Keratinocyte (primary cell): Measurements from ENCODE around the gene KDM7A. TPM values are rescaled to one million over a fixed set of nuclear protein-coding genes. Genes with fewer than 3 reads are reported as not detected.

Source experiments
- DNase-seq: peaks from one replicate; pipeline ENCODE4 v3.0.0-alpha.2; 2011; ENCODE audit warnings: low read depth, missing footprints, low spot score
- FAIRE-seq: peaks from 2 replicates; lab custom pipeline; 2011; peaks lifted over from hg19 to GRCh38; lab: Jason Lieb, UNC
- H2AFZ ChIP-seq: 2 replicates; pipeline ENCODE4 v1.6.0; 2012; ENCODE audit warnings: low read length, control low read depth, inconsistent platforms; ENCODE audit not compliant: control insufficient read depth
- H3K27ac ChIP-seq: 2 replicates; pipeline ENCODE4 v1.5.1; 2011; ENCODE audit warnings: low read length; ENCODE audit not compliant: control insufficient read depth, insufficient read depth
- H3K27me3 ChIP-seq: 3 replicates; pipeline ENCODE4 v1.6.0; 2011; ENCODE audit warnings: low read length; ENCODE audit not compliant: control insufficient read depth, insufficient read depth; ENCODE audit errors: extremely low read depth
- H3K36me3 ChIP-seq, 2 experiments: 2 replicates in 1 of 2; 3 replicates in 1 of 2; pipeline ENCODE4 v1.5.1; 2011; ENCODE audit warnings: low read length in 2 of 2, mild to moderate bottlenecking in 1 of 2; ENCODE audit not compliant: control insufficient read depth in 2 of 2, insufficient read depth in 2 of 2; ENCODE audit errors: extremely low read depth in 1 of 2
- H3K4me1 ChIP-seq: 3 replicates; pipeline ENCODE4 v1.5.1; 2011; ENCODE audit warnings: low read length; ENCODE audit not compliant: control insufficient read depth, insufficient read depth; ENCODE audit errors: extremely low read depth
- H3K4me2 ChIP-seq: 3 replicates; pipeline ENCODE4 v1.6.0; 2011; ENCODE audit warnings: low read depth, low read length; ENCODE audit not compliant: control insufficient read depth, insufficient read depth; ENCODE audit errors: extremely low read depth
- H3K4me3 ChIP-seq, 3 experiments: fragments of 200-600 bp in 1 of 3; sonication (generic) in 1 of 3; 2 replicates in 2 of 3; 3 replicates in 1 of 3; pipeline ENCODE4 v1.5.1; 2011 to 2016; ENCODE audit warnings: low read length in 3 of 3, mild to moderate bottlenecking in 3 of 3, control low read depth in 2 of 3, inconsistent platforms in 1 of 3, low read depth in 1 of 3, mixed read lengths in 1 of 3, mixed run types in 1 of 3, moderate library complexity in 1 of 3; ENCODE audit not compliant: control insufficient read depth in 2 of 3, insufficient read depth in 2 of 3; ENCODE audit errors: extremely low read depth in 1 of 3
- H3K79me2 ChIP-seq: 2 replicates; pipeline ENCODE4 v1.6.0; 2012; ENCODE audit warnings: low read length; ENCODE audit not compliant: control insufficient read depth, insufficient read depth
- H3K9ac ChIP-seq: 3 replicates; pipeline ENCODE4 v1.6.0; 2011; ENCODE audit warnings: low read length; ENCODE audit not compliant: control insufficient read depth, insufficient read depth; ENCODE audit errors: extremely low read depth
- H3K9me1 ChIP-seq: 3 replicates; pipeline ENCODE4 v1.6.0; 2011; ENCODE audit warnings: low read length; ENCODE audit not compliant: control insufficient read depth, insufficient read depth; ENCODE audit errors: extremely low read depth
- H3K9me3 ChIP-seq: 2 replicates; pipeline ENCODE4 v1.5.1; 2012; ENCODE audit warnings: low read depth, low read length; ENCODE audit not compliant: control insufficient read depth
- H4K20me1 ChIP-seq: 3 replicates; pipeline ENCODE4 v1.6.0; 2011; ENCODE audit warnings: low read length; ENCODE audit not compliant: control insufficient read depth, insufficient read depth; ENCODE audit errors: extremely low read depth
- EZH2 ChIP-seq: IDR thresholded peaks from one replicate; pipeline ENCODE4 v1.6.1; 2012; ENCODE audit warnings: inconsistent platforms, mild to moderate bottlenecking, low read length, moderate library complexity
- dilution Hi-C: fragments of 300-500 bp; cut with MboI; formaldehyde crosslinking; loops from one replicate; pipeline ENCODE4 v1.7.0; 2020; ENCODE audit warnings: low sequenced_read_pairs; ENCODE audit not compliant: extremely low pct_ligation_motif_present
- polyA plus RNA-seq, 5 experiments: library from polyadenylated mRNA; depleted of rRNA in 3 of 5; stranded (reverse) in 3 of 5; stranded (forward) in 1 of 5; unstranded in 1 of 5; fragments of >200 nt; gene quantifications; 1 replicate in 1 of 5; 2 replicates in 3 of 5; 3 replicates in 1 of 5; pipeline versions ENCODE4 v1.2.1 to v1.2.3, GENCODE V29; 2011 to 2012; ENCODE audit warnings: missing spikeins in 2 of 5, low read depth in 1 of 5, low replicate concordance in 1 of 5
- TF ChIP-seq, protein P1 (sequence below), 3 experiments: IDR thresholded peaks in 1 of 3; conservative IDR thresholded peaks in 1 of 3; optimal IDR thresholded peaks in 1 of 3; 2 replicates in 2 of 3; 3 replicates in 1 of 3; pipeline versions ENCODE3 to v1.5.1; 2011; ENCODE audit warnings: low read length in 3 of 3, mild to moderate bottlenecking in 3 of 3, moderate library complexity in 2 of 3, control low read depth in 1 of 3, inconsistent platforms in 1 of 3; ENCODE audit not compliant: insufficient read depth in 2 of 3; ENCODE audit errors: extremely low read depth in 1 of 3

The KDM7A gene
- polyA plus RNA-seq, 1 donor (not counting 4 experiments of a cell fraction or from before 2014, with no cell fraction given) = 3.3 TPM

DNA sequence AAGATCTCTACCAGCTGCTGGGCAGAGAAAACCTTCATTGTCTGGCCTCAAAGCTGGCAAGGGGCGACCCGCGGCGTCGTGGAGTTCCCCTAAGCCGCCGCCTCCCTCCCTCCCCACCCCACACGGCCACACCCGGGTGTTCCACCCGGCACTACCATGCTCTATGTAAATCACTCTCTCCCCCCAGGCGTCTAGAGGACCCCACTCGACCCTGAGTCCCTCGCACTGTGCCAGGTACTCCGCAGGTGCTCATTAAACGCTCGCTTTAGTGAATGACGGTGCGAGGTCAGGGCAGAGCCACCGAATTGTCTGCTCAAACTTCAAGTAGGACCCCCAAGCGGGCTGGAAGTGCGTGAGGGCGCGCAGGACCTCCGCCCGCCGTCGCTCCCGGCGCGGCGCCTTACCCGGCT is 114.7 kb downstream of the KDM7A start:
- H3K9ac ChIP-seq = peak overlapping the region; percentile 87
- H3K27ac ChIP-seq = peak overlapping the region; percentile 82
- peak overlapping the region; percentile 70 for H2AFZ ChIP-seq
- FAIRE-seq (no peak), DNase-seq (no peak)
- H4K20me1 ChIP-seq = peaks cover 4% of the 10 kb centered on the region
- no peaks in the 10 kb centered on the region for H3K27me3 ChIP-seq
- no peaks in the 10 kb centered on the region for H3K9me1 ChIP-seq
- peaks cover 35% of the 10 kb centered on the region for H3K79me2 ChIP-seq
- peaks cover 0 to 4% of the 10 kb centered on the region in 2 experiments for H3K36me3 ChIP-seq
- H3K4me1 ChIP-seq = peaks cover 34% of the 10 kb centered on the region
- dilution Hi-C loops = no loop called here
- peak overlapping the region; percentile 70 to 86 (median 71) for H3K4me3 ChIP-seq
- TF ChIP-seq, protein P1, sequence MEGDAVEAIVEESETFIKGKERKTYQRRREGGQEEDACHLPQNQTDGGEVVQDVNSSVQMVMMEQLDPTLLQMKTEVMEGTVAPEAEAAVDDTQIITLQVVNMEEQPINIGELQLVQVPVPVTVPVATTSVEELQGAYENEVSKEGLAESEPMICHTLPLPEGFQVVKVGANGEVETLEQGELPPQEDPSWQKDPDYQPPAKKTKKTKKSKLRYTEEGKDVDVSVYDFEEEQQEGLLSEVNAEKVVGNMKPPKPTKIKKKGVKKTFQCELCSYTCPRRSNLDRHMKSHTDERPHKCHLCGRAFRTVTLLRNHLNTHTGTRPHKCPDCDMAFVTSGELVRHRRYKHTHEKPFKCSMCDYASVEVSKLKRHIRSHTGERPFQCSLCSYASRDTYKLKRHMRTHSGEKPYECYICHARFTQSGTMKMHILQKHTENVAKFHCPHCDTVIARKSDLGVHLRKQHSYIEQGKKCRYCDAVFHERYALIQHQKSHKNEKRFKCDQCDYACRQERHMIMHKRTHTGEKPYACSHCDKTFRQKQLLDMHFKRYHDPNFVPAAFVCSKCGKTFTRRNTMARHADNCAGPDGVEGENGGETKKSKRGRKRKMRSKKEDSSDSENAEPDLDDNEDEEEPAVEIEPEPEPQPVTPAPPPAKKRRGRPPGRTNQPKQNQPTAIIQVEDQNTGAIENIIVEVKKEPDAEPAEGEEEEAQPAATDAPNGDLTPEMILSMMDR (optimal IDR thresholded peaks at IDR 0.05 in 1 of 3, IDR thresholded peaks at IDR 0.05 in 1 of 3, conservative IDR thresholded peaks at IDR 0.05 in 1 of 3; ENCODE audit: extremely low read depth in 1 of 3, insufficient read depth in 2 of 3, low read length in 3 of 3) = no peak
- TF ChIP-seq EZH2 = no peak
- no peaks in the 10 kb centered on the region for H3K9me3 ChIP-seq
- H3K4me2 ChIP-seq = peak overlapping the region; percentile 85

DNA sequence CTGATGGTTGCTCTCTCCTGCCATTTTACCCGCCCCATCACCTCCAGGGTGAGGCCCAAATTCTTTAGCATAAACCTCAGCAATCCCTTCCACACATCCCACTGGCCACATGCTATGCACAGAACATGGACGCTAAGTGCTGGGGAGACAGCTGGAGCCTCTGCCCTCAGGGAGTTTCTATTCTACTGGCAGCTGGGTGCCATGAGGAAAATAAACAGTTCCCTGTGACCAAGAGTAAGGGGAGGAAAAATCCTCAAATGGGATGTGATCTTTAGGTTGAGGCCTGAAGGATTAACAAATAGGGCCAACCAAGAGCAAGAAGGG is 115.2 kb downstream of the KDM7A start:
- Histone ChIP-seq H3K9ac (peak overlapping the region; percentile 87), H3K4me1 (peaks cover 36% of the 10 kb centered on the region), H3K9me3 (no peaks in the 10 kb centered on the region), H3K36me3 (peaks cover 3 to 8% of the 10 kb centered on the region in 2 experiments), H3K9me1 (no peaks in the 10 kb centered on the region), H3K27me3 (no peaks in the 10 kb centered on the region), H2AFZ (no peak overlapping the region), H3K79me2 (peaks cover 39% of the 10 kb centered on the region), H3K4me2 (peak overlapping the region; percentile 85), H3K27ac (peak overlapping the region; percentile 82), H4K20me1 (peaks cover 4% of the 10 kb centered on the region), H3K4me3 (peak overlapping the region; percentile 70 to 86 (median 71))
- dilution Hi-C loops = no loop called here
- FAIRE-seq (no peak), DNase-seq (no peak)
- TF ChIP-seq, protein P1 (optimal IDR thresholded peaks at IDR 0.05 in 1 of 3, IDR thresholded peaks at IDR 0.05 in 1 of 3, conservative IDR thresholded peaks at IDR 0.05 in 1 of 3; ENCODE audit: extremely low read depth in 1 of 3, insufficient read depth in 2 of 3, low read length in 3 of 3) = no peak
- no peak for TF ChIP-seq EZH2
